GM21367 (cell line): ENCODE data around the gene ARL5C.

Source experiments
- ATAC-seq: cut with Tn5 transposase; IDR thresholded peaks from one replicate; pipeline ENCODE4 v1.9.1; 2021; ENCODE audit not compliant: unreplicated experiment

The ARL5C gene

GRCh38 chr17:39108461-39109375 lies 57.2 kb downstream of the ARL5C start:
- no peak for ATAC-seq

- ATAC-seq, result no peak
These were observed 58.0 kb downstream of the ARL5C start for GRCh38 chr17:39107973-39108372.

GRCh38 chr17:39107155-39107554 lies 58.8 kb downstream of the ARL5C start:
- no peak for ATAC-seq
